Neural progenitor cell (in vitro differentiated cells): ENCODE measurements around the gene HS3ST3A1.

ENCODE experiments used
- EZH2 ChIP-seq: fragments of 200-600 bp; sonication (generic); IDR thresholded peaks from 2 replicates; pipeline ENCODE4 v1.6.1; 2017; ENCODE audit warnings: antibody characterized with exemption, mild to moderate bottlenecking, moderate library complexity
- TF ChIP-seq, protein P1 (sequence below): fragments of 200-600 bp; sonication (generic); IDR thresholded peaks from 2 replicates; pipeline ENCODE4 v1.5.1; 2017; ENCODE audit warnings: antibody characterized with exemption, mild to moderate bottlenecking

DNA sequence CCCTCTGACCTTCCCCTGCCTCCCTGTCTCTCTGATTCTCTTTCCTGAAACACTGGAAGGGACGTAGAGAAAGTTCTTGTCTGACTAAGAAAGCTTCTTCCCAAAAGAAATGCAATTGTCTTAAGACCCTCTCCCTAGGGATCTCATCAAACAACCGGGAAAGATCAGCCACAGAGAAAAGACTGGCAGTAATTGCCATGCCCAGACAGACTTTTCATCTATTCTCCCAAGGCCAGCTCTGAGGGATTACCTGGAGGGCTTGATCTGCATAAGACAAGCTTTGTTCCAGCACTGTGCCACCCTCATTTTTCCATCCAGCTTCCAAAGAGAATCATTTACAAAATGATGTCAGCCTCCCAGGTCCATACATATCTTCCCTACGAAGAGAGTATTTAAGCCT lies 38.8 kb upstream of the HS3ST3A1 start:
- no peak for TF ChIP-seq EZH2
- TF ChIP-seq, protein P1, sequence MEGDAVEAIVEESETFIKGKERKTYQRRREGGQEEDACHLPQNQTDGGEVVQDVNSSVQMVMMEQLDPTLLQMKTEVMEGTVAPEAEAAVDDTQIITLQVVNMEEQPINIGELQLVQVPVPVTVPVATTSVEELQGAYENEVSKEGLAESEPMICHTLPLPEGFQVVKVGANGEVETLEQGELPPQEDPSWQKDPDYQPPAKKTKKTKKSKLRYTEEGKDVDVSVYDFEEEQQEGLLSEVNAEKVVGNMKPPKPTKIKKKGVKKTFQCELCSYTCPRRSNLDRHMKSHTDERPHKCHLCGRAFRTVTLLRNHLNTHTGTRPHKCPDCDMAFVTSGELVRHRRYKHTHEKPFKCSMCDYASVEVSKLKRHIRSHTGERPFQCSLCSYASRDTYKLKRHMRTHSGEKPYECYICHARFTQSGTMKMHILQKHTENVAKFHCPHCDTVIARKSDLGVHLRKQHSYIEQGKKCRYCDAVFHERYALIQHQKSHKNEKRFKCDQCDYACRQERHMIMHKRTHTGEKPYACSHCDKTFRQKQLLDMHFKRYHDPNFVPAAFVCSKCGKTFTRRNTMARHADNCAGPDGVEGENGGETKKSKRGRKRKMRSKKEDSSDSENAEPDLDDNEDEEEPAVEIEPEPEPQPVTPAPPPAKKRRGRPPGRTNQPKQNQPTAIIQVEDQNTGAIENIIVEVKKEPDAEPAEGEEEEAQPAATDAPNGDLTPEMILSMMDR: no peak
